ENCODE measurements around the gene FMO3. TPM values are rescaled to one million over a fixed set of nuclear protein-coding genes. Genes with fewer than 3 reads are reported as not detected.

Gene FMO3
- total RNA-seq, 1 experiment from 2014 or later, result 0.12 TPM

DNA sequence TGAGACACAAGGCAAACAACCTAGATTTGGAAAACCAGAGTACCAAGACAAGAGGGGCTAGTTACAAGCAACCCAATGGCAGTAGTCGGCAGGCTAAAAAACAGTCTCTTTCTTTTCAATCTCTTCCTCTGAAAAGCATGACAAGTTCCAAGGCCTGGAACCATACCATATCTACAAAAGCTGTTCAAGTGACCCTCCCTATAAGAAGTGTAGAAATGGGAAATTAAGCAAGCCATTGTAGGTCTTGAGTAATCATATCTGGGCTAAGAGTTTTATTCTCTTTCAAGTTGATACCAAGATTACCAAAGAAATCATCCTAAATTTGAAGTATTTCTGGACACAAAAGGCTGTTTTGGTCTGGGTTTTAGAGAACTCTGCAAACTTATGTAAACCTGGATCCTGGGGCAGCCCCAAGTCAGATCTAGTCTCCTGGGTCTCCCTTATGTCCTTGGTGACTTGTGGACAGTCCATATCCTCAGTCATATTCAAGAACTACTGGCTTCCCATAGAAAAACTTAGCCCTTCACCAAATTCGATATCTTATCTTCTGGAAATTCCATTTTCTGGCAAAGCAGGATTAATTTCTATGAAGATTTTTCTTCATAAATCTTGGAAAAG, 24.7 kb downstream of the FMO3 start (continued):
- TF ChIP-seq, protein P1, sequence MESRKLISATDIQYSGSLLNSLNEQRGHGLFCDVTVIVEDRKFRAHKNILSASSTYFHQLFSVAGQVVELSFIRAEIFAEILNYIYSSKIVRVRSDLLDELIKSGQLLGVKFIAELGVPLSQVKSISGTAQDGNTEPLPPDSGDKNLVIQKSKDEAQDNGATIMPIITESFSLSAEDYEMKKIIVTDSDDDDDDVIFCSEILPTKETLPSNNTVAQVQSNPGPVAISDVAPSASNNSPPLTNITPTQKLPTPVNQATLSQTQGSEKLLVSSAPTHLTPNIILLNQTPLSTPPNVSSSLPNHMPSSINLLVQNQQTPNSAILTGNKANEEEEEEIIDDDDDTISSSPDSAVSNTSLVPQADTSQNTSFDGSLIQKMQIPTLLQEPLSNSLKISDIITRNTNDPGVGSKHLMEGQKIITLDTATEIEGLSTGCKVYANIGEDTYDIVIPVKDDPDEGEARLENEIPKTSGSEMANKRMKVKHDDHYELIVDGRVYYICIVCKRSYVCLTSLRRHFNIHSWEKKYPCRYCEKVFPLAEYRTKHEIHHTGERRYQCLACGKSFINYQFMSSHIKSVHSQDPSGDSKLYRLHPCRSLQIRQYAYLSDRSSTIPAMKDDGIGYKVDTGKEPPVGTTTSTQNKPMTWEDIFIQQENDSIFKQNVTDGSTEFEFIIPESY (IDR thresholded peaks at IDR 0.05; ENCODE audit: extremely low read depth, insufficient replicate concordance, low read length), result no peak
- TF ChIP-seq RAD21 (IDR thresholded peaks at IDR 0.05; ENCODE audit: low read depth) (no peak), CBX3 (IDR thresholded peaks at IDR 0.05; ENCODE audit: low read depth) (no peak), JUND (IDR thresholded peaks at IDR 0.05) (no peak), SIN3A (IDR thresholded peaks at IDR 0.05; ENCODE audit: low read depth) (no peak)

DNA sequence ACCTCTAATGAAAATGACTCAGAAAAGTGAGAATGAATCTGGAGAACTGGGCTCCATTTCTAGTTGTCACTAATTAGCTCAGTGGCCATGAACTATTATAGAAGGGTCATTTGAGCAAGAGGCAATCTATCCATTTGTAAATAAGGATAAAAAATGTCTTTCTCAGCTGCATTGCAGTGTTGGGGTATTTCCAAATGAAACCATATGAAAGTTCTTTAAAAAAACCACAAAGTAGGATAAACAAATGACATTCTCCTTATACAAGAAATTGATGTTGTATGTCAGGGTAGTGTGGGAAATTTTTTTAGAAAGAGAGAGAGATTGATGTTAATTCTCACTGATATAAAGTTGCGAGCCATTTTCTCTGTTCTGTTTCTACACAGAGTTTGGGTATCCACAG, 26.0 kb downstream of the FMO3 start:
- Histone ChIP-seq H3K27me3 (ENCODE audit: insufficient read depth, low read length) (peaks cover 9% of the 10 kb centered on the region; the same call in 1 of the 2 replicates), H3K79me2 (ENCODE audit: insufficient read depth, low read length) (no peaks in the 10 kb centered on the region), H3K9me3 (ENCODE audit: control insufficient read depth in 1 of 2, insufficient read depth in 1 of 2, low read depth in 1 of 2, low read length in 2 of 2) (no peaks in the 10 kb centered on the region), H3K9me2 (ENCODE audit: insufficient read depth) (no peaks in the 10 kb centered on the region), H3K27ac (ENCODE audit: low read depth, low read length) (no peak overlapping the region), H4K20me1 (ENCODE audit: insufficient read depth) (no peaks in the 10 kb centered on the region), H3K36me3 (ENCODE audit: control insufficient read depth in 1 of 2, insufficient read depth in 2 of 2, low read length in 2 of 2) (no peaks in the 10 kb centered on the region), H3K4me1 (ENCODE audit: control insufficient read depth in 1 of 2, insufficient read depth in 2 of 2, low read length in 2 of 2) (no peaks in the 10 kb centered on the region), H3K4me2 (ENCODE audit: low read length) (no peak overlapping the region), H3K9ac (ENCODE audit: low read length) (no peak overlapping the region), H2AFZ (ENCODE audit: low read depth, low read length, poor library complexity, severe bottlenecking) (no peak overlapping the region), H3K4me3 (replicated peaks in 1 of 2; ENCODE audit: low read depth in 1 of 2, low read length in 2 of 2) (no peak overlapping the region)
- ATAC-seq, result no peak
- POLR2A ChIA-PET, result no interaction called here
- intact Hi-C loops (cut with micrococcal nuclease), result no loop called here
- no peak for DNase-seq (ENCODE audit: low read depth, low spot score)
- CTCF ChIA-PET, result no interaction called here
- BruUV-seq (replicated peaks), result no TSS peak
- RAD21 ChIA-PET (ENCODE audit: low non-redundant PET in 1 of 2, low total read pairs in 2 of 2, uncharacterized antibody in 2 of 2, unreplicated experiment in 2 of 2), result no interaction called here
- TF ChIP-seq, protein P1 (IDR thresholded peaks at IDR 0.05; ENCODE audit: extremely low read depth, insufficient replicate concordance, low read length), result no peak
- TF ChIP-seq ZFX (IDR thresholded peaks at IDR 0.05) (no peak), POLR2AphosphoS5 (IDR thresholded peaks at IDR 0.05; ENCODE audit: low read depth, low read length) (no peak), JUND (IDR thresholded peaks at IDR 0.05) (no peak), CBX3 (IDR thresholded peaks at IDR 0.05; ENCODE audit: low read depth) (no peak), SIN3A (IDR thresholded peaks at IDR 0.05; ENCODE audit: low read depth) (no peak), EZH2 (IDR thresholded peaks at IDR 0.05) (no peak), EGR1 (IDR thresholded peaks at IDR 0.05; ENCODE audit: low read depth) (no peak), SRF (IDR thresholded peaks at IDR 0.05; ENCODE audit: low read depth) (no peak), ZNF274 (IDR thresholded peaks at IDR 0.05; ENCODE audit: low read depth, low read length) (no peak), FOSL1 (IDR thresholded peaks at IDR 0.05; ENCODE audit: low read depth) (no peak)
- TF ChIP-seq, protein P2, sequence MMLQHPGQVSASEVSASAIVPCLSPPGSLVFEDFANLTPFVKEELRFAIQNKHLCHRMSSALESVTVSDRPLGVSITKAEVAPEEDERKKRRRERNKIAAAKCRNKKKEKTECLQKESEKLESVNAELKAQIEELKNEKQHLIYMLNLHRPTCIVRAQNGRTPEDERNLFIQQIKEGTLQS (IDR thresholded peaks at IDR 0.05), result no peak
- TF ChIP-seq, protein P3, sequence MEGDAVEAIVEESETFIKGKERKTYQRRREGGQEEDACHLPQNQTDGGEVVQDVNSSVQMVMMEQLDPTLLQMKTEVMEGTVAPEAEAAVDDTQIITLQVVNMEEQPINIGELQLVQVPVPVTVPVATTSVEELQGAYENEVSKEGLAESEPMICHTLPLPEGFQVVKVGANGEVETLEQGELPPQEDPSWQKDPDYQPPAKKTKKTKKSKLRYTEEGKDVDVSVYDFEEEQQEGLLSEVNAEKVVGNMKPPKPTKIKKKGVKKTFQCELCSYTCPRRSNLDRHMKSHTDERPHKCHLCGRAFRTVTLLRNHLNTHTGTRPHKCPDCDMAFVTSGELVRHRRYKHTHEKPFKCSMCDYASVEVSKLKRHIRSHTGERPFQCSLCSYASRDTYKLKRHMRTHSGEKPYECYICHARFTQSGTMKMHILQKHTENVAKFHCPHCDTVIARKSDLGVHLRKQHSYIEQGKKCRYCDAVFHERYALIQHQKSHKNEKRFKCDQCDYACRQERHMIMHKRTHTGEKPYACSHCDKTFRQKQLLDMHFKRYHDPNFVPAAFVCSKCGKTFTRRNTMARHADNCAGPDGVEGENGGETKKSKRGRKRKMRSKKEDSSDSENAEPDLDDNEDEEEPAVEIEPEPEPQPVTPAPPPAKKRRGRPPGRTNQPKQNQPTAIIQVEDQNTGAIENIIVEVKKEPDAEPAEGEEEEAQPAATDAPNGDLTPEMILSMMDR (IDR thresholded peaks at IDR 0.05 in 2 of 3, conservative IDR thresholded peaks at IDR 0.05 in 1 of 3; ENCODE audit: borderline replicate concordance in 1 of 3, insufficient read depth in 1 of 3, low read depth in 2 of 3, low read length in 2 of 3), result no peak
- TF ChIP-seq, protein P4, sequence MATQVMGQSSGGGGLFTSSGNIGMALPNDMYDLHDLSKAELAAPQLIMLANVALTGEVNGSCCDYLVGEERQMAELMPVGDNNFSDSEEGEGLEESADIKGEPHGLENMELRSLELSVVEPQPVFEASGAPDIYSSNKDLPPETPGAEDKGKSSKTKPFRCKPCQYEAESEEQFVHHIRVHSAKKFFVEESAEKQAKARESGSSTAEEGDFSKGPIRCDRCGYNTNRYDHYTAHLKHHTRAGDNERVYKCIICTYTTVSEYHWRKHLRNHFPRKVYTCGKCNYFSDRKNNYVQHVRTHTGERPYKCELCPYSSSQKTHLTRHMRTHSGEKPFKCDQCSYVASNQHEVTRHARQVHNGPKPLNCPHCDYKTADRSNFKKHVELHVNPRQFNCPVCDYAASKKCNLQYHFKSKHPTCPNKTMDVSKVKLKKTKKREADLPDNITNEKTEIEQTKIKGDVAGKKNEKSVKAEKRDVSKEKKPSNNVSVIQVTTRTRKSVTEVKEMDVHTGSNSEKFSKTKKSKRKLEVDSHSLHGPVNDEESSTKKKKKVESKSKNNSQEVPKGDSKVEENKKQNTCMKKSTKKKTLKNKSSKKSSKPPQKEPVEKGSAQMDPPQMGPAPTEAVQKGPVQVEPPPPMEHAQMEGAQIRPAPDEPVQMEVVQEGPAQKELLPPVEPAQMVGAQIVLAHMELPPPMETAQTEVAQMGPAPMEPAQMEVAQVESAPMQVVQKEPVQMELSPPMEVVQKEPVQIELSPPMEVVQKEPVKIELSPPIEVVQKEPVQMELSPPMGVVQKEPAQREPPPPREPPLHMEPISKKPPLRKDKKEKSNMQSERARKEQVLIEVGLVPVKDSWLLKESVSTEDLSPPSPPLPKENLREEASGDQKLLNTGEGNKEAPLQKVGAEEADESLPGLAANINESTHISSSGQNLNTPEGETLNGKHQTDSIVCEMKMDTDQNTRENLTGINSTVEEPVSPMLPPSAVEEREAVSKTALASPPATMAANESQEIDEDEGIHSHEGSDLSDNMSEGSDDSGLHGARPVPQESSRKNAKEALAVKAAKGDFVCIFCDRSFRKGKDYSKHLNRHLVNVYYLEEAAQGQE (IDR thresholded peaks at IDR 0.05; ENCODE audit: low read depth), result no peak

Data from HCT116 (cell line).